GM12801 (cell line): ENCODE results near the gene PCDHA9.
"Not testable (repeated sequence)": the region's sequence is repeated elsewhere in the genome, so short reads cannot be mapped to it uniquely, and the experiment has no call there.

Experiments
- CTCF ChIP-seq: IDR thresholded peaks from one replicate; pipeline ENCODE4 v1.5.1; 2011; ENCODE audit warnings: control low read depth; ENCODE audit not compliant: insufficient read length; ENCODE audit errors: extremely low read depth

The PCDHA9 gene

DNA sequence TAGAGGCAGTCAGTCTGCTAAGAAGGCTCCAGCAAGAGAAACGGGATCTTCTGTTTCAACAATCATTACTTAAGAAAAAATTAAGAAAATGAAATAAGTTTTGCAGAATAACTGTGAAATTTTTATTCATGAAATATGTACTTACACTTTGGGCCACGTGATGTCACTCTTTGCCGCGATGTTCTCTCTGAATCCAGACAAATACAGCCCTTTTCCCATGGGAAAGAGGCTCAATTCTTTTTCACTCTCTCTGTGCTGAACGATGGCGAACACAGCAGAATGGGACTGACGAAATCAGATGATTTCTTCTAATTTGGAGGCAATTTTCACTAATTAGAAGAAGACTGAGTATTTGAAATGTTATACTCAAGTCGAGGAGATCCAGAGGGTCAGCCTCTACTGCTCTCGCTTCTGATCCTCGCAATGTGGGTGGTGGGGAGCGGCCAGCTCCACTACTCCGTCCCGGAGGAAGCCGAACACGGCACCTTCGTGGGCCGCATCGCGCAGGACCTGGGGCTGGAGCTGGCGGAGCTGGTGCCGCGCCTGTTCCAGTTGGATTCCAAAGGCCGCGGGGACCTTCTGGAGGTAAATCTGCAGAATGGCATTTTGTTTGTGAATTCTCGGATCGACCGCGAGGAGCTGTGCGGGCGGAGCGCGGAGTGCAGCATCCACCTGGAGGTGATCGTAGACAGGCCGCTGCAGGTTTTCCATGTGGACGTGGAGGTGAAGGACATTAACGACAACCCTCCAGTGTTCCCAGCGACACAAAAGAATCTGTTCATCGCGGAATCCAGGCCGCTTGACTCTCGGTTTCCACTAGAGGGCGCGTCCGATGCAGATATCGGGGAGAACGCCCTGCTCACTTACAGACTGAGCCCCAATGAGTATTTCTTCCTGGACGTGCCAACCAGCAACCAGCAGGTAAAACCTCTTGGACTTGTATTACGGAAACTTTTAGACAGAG, at the start of gene PCDHA9:
Gene PCDHA9 (plus strand): TSS at position 244 of the 964 bp plus-strand sequence. CDS start 114 bp downstream, at position 358.
- not testable (repeated sequence) for TF ChIP-seq CTCF

DNA sequence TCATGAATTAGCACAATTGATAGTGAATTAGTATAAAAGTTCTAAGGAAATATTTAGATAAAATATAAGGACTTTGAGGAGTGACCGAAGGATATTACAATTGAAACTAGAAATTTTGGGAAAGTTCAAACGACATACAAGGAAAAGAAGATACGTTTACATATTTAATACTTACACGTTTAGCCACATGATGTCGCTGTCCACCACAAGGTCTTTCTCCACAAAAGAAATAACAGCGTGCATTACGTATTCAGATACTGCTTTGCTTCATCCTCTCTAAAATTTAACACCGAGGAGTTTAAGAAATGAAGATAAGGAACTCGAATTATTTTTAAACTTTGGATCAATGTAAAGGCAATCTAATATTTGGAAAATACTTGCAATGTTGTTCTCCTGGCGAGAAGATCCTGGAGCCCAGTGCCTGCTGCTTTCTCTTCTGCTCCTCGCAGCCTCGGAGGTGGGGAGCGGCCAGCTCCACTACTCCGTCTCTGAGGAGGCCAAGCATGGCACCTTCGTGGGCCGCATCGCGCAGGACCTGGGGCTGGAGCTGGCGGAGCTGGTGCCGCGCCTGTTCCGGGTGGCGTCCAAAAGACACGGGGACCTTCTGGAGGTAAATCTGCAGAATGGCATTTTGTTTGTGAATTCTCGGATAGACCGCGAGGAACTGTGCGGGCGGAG, 47.2 kb upstream of the PCDHA9 start, which contains the start of gene PCDHA3:
Gene PCDHA3 (plus strand): TSS at position 242 of the 678 bp plus-strand sequence.
- TF ChIP-seq CTCF, result no peak

GRCh38 chr5:140801494-140801841, 46.7 kb upstream of the PCDHA9 start:
- no peak for TF ChIP-seq CTCF

DNA sequence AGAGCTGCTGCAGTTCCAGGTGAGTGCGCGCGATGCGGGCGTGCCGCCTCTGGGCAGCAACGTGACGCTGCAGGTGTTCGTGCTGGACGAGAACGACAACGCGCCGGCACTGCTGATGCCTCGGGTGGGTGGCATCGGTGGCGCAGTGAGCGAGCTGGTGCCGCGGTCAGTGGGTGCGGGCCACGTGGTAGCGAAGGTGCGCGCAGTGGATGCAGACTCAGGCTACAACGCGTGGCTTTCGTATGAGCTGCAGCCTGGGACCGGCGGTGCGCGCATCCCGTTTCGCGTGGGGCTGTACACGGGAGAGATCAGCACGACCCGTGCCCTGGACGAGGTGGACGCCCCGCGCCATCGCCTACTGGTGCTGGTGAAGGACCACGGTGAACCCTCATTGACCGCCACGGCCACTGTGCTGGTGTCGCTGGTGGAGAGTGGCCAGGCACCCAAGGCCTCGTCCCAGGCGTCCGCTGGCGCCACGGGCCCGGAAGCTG, 45.4 kb upstream of the PCDHA9 start:
- no peak for TF ChIP-seq CTCF

DNA sequence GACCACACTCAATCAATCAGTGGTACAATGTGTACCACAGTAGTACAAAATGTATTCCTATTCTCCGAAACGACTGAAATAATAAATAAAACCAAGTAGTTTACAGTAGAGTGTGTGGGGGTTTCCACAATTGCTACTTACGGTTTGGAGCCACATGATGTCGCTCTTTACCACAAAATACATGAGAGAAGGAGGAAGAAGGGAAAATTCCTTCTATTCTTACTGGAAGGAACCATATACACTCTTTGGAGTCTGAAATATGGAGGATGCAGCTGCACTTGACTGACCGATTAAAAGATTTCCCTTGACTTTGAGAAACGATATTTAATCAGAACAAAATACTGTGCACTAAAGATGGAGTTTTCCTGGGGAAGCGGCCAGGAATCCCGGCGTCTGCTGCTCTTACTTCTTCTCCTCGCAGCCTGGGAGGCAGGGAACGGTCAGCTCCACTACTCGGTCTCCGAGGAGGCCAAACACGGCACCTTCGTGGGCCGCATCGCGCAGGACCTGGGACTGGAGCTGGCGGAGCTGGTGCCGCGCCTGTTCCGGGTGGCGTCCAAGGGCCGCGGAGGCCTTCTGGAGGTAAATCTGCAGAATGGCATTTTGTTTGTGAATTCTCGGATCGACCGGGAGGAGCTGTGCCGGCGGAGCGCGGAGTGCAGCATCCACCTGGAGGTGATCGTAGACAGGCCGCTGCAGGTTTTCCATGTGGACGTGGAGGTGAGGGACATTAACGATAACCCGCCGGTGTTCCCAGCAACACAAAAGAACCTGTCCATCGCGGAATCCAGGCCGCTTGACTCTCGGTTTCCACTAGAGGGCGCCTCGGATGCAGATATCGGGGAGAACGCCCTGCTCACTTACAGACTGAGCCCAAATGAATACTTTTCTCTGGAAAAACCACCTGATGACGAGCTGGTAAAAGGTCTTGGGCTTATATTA, 41.1 kb upstream of the PCDHA9 start, which contains the start of gene PCDHA4:
Gene PCDHA4 (plus strand): TSS at position 235 of the 942 bp plus-strand sequence.
- no peak for TF ChIP-seq CTCF

DNA sequence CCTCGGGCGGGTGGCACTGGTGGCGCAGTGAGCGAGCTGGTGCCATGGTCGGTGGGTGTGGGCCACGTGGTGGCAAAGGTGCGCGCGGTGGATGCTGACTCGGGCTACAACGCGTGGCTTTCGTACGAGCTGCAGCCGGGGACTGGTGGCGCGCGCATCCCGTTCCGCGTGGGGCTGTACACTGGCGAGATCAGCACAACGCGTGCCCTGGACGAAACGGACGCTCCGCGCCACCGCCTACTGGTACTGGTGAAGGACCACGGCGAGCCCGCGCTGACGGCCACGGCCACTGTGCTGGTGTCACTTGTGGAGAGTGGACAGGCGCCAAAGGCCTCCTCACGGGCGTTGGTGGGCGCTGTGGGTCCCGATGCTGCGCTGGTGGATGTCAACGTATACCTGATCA, 39.3 kb upstream of the PCDHA9 start:
- no peak for TF ChIP-seq CTCF
